NCI-H2107 (cell line): Measurements from ENCODE around the gene PP2D1.
"Not testable (repeated sequence)": the region's sequence is repeated elsewhere in the genome, so short reads cannot be mapped to it uniquely, and the experiment has no call there.

Experiments used
- DNase-seq: peaks from one replicate; lab custom pipeline; 2025; lab: John Stamatoyannopoulos, UW

The PP2D1 gene

DNA sequence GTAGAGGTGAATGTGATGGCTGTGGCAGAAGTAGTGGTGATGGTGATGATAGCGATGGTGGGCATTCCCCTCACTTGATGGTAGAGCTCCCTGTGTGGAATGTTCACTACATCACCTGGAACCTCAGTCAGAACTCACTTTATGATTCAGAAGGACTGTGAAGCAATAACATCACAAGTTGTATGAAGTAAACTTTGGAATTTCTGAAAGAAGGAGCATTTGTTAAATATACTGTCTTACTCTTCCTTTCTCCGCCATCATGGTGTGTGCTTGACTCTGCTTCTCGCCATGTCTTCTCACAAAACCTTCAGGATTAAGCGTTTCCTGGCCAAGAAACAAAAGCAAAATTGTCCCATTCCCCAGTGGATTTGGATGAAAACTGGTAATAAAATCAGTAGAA, at the start of gene PP2D1:
TSS of gene PP2D1 (minus strand) at position 101 of the 400 bp plus-strand sequence. CDS start 192 bp downstream, outside the sequence.
- DNase-seq = no peak

GRCh38 chr3:20060974-20061685, 49.1 kb upstream of the PP2D1 start:
- no peak for DNase-seq

DNA sequence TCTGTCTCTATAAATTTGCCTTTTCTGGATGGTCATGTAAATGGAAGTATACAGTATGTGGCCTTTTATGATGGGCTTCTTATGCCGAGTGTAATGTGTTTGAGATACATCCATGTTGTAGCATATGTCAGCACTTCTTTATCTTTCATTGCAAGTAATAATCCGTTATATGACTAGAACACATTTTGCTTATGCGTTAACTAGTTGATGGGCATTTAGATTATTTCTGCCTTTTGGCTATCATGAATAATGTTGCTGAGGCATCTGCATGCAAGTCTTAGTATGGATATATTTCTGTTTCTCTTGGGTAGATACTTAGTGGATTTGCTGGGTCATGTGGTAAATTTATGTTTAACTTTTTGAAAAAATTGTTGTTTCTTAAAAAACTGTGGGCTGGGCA, 47.9 kb upstream of the PP2D1 start:
- DNase-seq = no peak

DNA sequence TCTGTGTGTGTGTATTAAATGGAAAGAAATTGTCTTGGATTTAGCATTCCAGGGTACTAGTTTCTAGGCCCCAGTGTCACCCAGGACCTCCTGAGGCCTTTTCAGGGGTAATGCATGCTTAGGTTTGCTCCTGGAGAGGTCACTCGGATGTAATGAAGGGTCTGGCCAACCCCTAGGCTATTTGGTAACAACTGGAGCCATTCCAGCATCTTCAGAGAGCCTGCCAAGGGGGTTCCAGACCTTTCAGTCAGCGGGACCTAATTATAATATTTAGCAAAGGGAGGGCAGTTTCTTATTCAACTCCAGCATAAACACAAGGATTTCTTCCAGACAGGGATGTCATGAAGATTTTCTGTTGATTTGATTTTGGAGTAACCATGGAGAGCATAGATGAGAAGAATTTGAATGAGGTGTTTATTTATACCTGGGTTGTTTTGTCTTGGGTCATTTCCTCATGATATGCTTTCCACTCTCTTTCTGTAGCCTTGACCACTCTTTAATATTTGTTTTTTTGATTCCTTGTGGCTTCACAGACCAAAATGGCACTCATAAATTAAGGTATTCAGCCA, 45.6 kb upstream of the PP2D1 start:
- no peak for DNase-seq

- DNase-seq = no peak
Measured at GRCh38 chr3:20056725-20057611, 44.9 kb upstream of the PP2D1 start.

- DNase-seq = no peak
Measured at GRCh38 chr3:20055842-20056241, 43.8 kb upstream of the PP2D1 start.

- DNase-seq = no peak
Measured at GRCh38 chr3:20055020-20055775, 43.1 kb upstream of the PP2D1 start.

- DNase-seq = no peak
Measured at GRCh38 chr3:20054549-20054987, 42.5 kb upstream of the PP2D1 start.

DNA sequence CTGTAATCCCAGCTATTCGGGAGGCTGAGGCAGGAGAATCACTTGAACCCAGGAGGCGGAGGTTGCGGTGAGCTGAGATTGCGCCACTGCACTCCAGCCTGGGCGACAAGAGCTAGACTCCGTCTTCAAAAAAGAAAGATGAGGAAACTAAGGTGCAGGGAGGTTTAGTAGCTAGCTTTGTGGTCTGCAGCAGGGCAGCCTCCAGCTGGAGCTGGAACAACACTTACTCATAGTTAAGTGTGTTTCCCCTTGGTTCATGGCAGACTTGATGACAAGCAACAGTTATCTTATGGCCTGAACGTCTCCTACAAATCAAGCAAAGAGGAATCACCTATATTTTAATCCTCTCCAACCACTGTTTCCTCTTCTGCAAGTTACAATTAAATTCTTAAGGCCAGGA, 40.8 kb upstream of the PP2D1 start:
- no peak for DNase-seq

DNA sequence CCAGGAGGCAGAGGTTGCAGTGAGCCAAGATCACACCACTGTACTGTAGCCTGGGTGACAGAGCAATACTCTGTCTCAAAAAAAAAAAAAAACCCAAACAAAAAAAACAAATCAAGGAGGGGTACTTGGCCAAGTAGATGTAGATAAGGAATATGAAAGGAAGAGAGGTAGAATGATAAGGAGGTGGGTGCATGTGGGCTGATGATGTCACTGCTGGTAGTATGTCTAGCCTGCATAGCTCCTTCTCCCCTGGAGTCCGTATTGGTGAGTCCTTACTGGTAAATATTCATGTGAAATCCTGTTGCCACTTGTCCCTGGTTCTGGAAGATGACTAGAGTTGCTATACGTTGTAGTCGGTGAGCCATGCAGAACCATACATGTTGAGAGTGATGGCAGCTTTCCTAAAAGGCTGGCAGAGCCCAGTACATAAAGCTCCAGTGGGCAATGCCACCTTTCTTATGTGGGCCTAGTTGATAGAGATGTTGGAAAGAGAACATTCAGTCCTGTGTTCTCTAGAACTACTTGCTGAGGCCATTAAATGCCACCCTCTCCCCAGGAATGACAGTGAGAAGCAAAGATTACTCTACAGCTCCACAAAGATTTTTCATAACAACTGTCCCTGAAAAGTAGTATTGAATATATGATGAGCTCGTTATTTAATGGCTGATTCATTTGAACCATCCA, 39.2 kb upstream of the PP2D1 start:
- DNase-seq = no peak

GRCh38 chr3:20047976-20048883, 36.2 kb upstream of the PP2D1 start:
- no peak for DNase-seq

DNA sequence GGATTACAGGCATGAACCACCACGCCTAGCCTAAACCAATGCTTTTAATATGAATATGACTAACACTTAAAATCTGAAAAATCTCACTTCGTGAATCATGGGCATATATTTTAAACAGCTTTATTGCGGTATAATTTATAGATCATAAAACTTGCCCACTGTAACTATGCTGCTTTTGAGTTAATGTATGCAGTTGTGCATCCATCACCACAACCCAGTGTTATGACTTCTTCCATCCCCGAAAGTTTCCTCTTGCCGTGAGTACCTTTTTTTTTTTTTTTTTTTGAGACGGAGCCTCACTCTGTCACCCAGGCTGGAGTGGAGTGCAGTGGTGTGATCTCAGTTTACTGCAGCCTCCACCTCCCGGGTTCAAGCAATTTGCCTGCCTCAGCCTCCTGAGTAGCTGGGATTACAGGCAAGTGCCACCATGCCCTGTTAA, 35.3 kb upstream of the PP2D1 start:
- DNase-seq = no peak

DNA sequence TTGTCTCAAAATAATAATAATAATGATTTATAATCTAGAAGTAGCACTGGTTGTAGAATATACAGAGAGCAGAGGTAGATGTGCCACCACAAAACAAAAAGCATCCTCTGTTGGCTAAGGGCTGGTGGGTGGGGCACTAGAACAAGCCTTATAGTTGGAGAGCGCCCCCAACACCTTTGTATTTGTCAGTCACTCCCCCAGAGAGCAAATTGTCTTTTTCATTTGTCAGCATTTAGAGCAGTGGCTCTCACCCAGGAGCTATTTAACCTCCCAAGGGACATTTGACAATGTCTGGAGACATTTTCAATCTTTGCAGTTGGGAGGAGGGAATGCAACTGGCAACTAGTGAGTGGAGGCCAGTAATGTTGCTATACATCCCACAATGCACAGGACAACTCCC, 34.5 kb upstream of the PP2D1 start:
- DNase-seq = no peak

- not testable (repeated sequence) for DNase-seq
Measured at GRCh38 chr3:20045141-20045540, 33.1 kb upstream of the PP2D1 start.

- no peak for DNase-seq
Measured at GRCh38 chr3:20043825-20044224, 31.8 kb upstream of the PP2D1 start.

- no peak for DNase-seq
Measured at GRCh38 chr3:20043396-20043795, 31.3 kb upstream of the PP2D1 start.

DNA sequence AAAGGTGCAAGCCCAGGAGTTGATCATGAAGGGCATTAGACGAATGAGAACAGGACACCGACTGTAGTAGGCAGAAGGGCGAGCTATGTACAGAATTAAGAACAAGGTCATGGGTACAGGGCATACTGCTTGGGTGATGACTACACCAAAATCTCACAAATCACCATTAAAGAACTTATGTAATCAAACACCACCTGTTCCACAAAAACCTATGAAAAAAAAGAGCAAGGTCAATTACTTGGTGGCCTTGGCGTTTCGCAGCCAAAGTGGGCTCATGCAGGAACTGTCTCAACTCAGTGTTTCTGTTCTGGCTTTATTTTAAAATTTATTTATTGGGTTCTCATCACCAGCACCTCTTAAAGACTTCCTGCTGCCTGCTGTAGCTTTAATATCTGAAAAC, 30.3 kb upstream of the PP2D1 start:
- no peak for DNase-seq

DNA sequence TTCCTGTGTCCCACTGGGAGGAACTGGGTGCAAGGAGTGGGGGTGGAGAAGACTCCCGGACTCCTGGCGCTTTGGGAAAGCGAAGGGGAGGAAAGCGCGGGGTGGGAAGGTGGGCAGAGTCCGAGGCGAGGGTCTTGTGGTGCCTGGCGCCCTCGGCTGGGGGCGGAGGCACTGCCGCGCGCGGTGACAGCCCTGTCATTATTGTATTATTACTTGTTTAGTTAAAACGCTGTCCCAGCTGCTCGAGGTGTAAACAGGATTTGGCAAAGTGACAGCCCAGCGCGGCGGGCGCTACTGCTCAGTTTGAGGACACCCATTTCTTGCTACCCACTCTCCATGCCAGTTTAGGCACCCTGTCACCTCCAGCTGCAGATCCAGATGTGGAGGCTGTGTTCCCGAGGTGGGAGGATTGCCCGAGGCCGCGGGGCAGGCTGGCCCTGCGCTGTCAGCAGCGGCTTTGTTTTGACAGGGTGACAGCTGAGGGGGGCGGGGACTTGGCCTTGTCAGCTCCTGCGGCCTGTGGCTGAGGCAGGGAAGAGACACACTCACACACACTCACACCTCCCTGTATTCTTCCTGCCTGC, 29.2 kb upstream of the PP2D1 start:
- DNase-seq = no peak

DNA sequence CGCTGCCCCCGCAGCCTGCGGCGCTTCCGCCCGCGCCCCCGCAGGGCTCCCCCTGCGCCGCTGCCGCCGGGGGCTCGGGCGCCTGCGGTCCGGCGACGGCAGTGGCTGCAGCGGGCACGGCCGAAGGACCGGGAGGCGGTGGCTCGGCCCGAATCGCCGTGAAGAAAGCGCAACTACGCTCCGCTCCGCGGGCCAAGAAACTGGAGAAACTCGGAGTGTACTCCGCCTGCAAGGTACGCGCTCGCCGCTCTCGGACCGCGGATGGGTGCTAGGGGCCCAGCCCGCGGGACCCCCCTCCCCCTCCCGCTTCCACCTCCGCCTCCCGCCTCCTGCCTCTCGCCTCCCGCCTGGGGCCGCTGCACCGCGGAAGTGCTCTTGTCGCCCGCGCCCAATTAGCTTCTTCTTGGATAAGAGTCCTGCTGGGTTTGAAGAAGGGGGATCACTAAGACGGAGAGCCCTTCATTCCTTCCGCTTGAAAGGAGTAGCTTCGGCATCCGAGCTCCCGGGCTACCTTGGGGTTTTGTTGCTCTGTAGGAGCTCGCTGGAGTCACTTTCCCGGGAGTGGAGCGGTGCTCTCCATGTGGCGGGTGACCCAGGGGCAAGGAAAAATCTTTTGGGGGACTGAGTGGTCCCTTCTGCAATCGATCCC, 28.6 kb upstream of the PP2D1 start:
- no peak for DNase-seq
